Mesothelial cell of epicardium (in vitro differentiated cells): ENCODE measurements around the gene ACO1. TPM values are rescaled to one million over a fixed set of nuclear protein-coding genes. Genes with fewer than 3 reads are reported as not detected.

Experiments used
- DNase-seq, 2 experiments: peaks; one replicate each; pipeline ENCODE4 v3.0.0; 2021; ENCODE audit warnings: low spot score in 2 of 2; ENCODE audit not compliant: unreplicated experiment in 2 of 2
- H3K27ac Mint-ChIP-seq: 2 replicates; pipeline ENCODE4 v1.8.0; 2021; ENCODE audit warnings: mixed read lengths
- H3K27me3 Mint-ChIP-seq: 2 replicates; pipeline ENCODE4 v1.8.0; 2021; ENCODE audit warnings: low read depth, mixed read lengths
- H3K36me3 Mint-ChIP-seq: 2 replicates; pipeline ENCODE4 v1.8.0; 2021; ENCODE audit warnings: mixed read lengths
- H3K4me1 Mint-ChIP-seq: 2 replicates; pipeline ENCODE4 v1.8.0; 2021; ENCODE audit warnings: mixed read lengths
- H3K4me3 Mint-ChIP-seq: 2 replicates; pipeline ENCODE4 v1.8.0; 2021; ENCODE audit warnings: mild to moderate bottlenecking, moderate library complexity, mixed read lengths
- H3K9me3 Mint-ChIP-seq: 2 replicates; pipeline ENCODE4 v1.8.0; 2021; ENCODE audit warnings: mixed read lengths
- total RNA-seq: library from RNA; stranded (reverse); gene quantifications from 3 replicates; pipeline ENCODE4 v1.2.1, GENCODE V29; 2021
- TF ChIP-seq, protein P1 (sequence below): fragments of 200-600 bp; sonication (generic); IDR thresholded peaks from one replicate; pipeline ENCODE4 v1.5.0; 2021; ENCODE audit warnings: antibody characterized with exemption; ENCODE audit not compliant: unreplicated experiment

Gene ACO1
- total RNA-seq, 1 donor from 2014 or later = 24.6 TPM

DNA sequence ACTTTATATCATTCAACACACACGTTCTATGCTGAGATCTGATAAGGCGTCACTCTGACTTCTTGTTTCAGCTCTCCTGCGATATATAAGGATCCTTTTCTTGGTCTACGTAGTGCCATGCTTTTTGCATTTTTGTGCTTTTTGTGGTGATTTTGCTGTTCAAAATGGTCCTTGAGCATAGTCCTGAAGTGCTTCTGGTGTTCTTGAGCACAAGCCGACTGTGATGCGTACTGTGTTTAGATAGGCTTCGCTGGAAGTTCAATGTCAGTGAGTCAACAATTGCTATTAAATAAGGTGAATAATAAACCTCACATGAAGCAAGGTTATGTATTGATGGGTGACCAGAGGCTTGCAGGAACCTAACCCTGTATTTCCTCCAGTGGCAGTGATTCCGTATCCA, 46.8 kb downstream of the ACO1 start:
- Mint-ChIP-seq H3K4me1 (no peaks in the 10 kb centered on the region), H3K27ac (no peak overlapping the region), H3K36me3 (peaks cover 19% of the 10 kb centered on the region)

DNA sequence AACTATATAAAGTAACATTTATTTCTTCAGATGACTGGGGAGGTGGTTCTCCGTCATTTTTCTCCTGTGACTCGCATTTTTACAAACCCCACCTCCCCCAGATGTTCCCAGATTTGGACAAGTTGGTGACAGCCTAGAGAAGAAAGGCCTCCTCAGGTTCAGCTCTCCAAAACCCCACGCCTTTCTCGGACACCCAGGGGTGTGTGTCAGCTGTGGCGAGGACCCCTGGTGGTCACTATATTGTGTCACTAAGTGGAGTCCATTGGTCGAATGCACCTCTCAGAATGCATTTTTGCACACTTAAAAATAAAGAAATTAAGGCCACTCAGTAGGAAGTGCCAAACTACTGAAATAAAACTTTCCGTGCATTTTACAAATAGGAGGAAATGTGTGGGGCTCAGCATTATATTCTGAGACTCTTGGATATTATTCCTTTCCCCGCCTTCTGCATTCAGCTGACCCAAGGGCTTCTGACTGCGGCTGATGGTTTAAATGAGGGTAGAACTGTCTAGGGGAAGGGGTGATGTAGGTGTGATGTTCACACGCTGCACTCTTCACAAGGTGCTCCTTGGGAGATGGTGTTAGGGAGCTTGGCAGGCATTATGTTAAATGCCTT, 47.6 kb downstream of the ACO1 start:
- H3K27ac Mint-ChIP-seq = peak overlapping the region; percentile 36
- no peaks in the 10 kb centered on the region for H3K27me3 Mint-ChIP-seq
- H3K4me1 Mint-ChIP-seq = no peaks in the 10 kb centered on the region
- no peak overlapping the region for H3K4me3 Mint-ChIP-seq
- TF ChIP-seq, protein P1, sequence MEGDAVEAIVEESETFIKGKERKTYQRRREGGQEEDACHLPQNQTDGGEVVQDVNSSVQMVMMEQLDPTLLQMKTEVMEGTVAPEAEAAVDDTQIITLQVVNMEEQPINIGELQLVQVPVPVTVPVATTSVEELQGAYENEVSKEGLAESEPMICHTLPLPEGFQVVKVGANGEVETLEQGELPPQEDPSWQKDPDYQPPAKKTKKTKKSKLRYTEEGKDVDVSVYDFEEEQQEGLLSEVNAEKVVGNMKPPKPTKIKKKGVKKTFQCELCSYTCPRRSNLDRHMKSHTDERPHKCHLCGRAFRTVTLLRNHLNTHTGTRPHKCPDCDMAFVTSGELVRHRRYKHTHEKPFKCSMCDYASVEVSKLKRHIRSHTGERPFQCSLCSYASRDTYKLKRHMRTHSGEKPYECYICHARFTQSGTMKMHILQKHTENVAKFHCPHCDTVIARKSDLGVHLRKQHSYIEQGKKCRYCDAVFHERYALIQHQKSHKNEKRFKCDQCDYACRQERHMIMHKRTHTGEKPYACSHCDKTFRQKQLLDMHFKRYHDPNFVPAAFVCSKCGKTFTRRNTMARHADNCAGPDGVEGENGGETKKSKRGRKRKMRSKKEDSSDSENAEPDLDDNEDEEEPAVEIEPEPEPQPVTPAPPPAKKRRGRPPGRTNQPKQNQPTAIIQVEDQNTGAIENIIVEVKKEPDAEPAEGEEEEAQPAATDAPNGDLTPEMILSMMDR = peak; percentile 61
- peak in 1 of 2 experiments; percentile 44 for DNase-seq
- peaks cover 25% of the 10 kb centered on the region for H3K36me3 Mint-ChIP-seq
- H3K9me3 Mint-ChIP-seq = no peaks in the 10 kb centered on the region

More for the DNA sequence above, 46.8 kb downstream of the ACO1 start:
- H3K27me3 Mint-ChIP-seq = no peaks in the 10 kb centered on the region
- H3K9me3 Mint-ChIP-seq = no peaks in the 10 kb centered on the region
- no peak for DNase-seq
- TF ChIP-seq, protein P1 = no peak
- no peak overlapping the region for H3K4me3 Mint-ChIP-seq

DNA sequence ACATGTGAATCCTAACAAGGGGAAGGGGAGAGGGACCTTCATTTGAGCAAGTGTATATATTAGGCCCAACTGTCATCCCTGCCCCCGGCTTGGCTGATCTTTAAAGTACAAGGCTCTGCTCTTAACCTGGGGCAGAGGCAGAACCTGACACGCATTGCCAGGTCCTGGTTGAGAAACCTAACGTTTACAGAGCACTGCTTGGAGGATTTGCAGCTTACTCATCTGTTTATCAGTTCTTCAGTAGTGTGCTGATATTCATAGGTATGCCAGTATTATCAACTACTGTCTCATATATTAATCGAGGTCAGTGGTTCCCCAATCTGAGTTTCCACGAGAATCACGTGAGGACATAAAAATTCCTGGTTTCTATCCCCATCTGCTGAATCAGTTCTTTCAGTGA, 50.4 kb downstream of the ACO1 start:
- no peaks in the 10 kb centered on the region for H3K4me1 Mint-ChIP-seq
- TF ChIP-seq, protein P1 = no peak
- DNase-seq = no peak
- H3K27me3 Mint-ChIP-seq = no peaks in the 10 kb centered on the region
- no peak overlapping the region for H3K4me3 Mint-ChIP-seq
- no peaks in the 10 kb centered on the region for H3K9me3 Mint-ChIP-seq
- peaks cover 27% of the 10 kb centered on the region for H3K36me3 Mint-ChIP-seq
- no peak overlapping the region for H3K27ac Mint-ChIP-seq

DNA sequence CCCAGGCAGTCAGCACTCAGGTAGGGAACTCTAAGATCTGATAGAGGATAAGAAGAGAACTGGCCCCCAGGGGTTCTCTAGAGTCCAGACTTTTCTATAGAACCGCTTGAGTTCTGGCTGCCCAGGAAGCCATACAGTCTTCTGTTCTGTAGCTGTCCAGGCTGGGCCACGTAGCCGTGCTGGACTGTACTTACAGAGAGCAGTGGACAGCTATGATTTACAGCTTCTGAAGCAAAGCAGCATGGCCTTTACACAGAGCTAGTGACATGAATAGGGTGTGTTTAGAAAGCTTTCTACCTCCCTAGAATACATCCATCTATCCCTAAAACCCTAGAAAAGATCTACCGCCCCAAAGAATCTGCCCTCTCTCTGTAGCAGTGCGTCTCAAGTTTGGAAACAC, 57.2 kb downstream of the ACO1 start:
- Mint-ChIP-seq H3K4me3 (no peak overlapping the region), H3K27me3 (no peaks in the 10 kb centered on the region), H3K9me3 (no peaks in the 10 kb centered on the region), H3K4me1 (no peaks in the 10 kb centered on the region), H3K36me3 (peaks cover 48% of the 10 kb centered on the region), H3K27ac (no peak overlapping the region)
- TF ChIP-seq, protein P1 = no peak
- DNase-seq = no peak

DNA sequence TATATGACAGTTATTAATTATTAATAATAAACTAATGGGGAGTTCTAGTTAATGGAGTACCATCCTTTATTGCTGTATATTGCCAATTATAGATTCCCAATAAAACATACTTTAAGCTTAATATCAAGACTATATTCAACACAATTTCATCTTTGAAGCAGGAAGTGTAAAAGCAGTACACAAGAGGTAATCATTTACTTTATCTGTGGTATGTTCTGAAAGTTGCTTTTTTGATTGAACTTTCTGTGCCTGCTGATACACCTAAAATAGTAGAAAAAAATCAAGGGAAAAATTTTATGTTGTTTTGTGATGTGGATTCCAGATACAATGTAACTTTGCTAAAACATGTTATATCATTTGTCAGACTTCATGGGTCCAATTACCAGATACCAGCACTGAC, 58.0 kb downstream of the ACO1 start:
- TF ChIP-seq, protein P1 = no peak
- H3K36me3 Mint-ChIP-seq = peaks cover 53% of the 10 kb centered on the region
- no peak overlapping the region for H3K4me3 Mint-ChIP-seq
- no peak overlapping the region for H3K27ac Mint-ChIP-seq
- DNase-seq = no peak
- no peaks in the 10 kb centered on the region for H3K4me1 Mint-ChIP-seq
- no peaks in the 10 kb centered on the region for H3K27me3 Mint-ChIP-seq
- peaks cover 4% of the 10 kb centered on the region for H3K9me3 Mint-ChIP-seq

- no peaks in the 10 kb centered on the region for H3K27me3 Mint-ChIP-seq
- peaks cover 4% of the 10 kb centered on the region for H3K9me3 Mint-ChIP-seq
- no peak for DNase-seq
- peaks cover 57% of the 10 kb centered on the region for H3K36me3 Mint-ChIP-seq
- TF ChIP-seq, protein P1 = no peak
- no peaks in the 10 kb centered on the region for H3K4me1 Mint-ChIP-seq
- H3K4me3 Mint-ChIP-seq = no peak overlapping the region
- no peak overlapping the region for H3K27ac Mint-ChIP-seq
Measured at GRCh38 chr9:32449969-32450368, 65.5 kb downstream of the ACO1 start.
